K562 (cell line): ENCODE data around the gene PIP4K2C. TPM values are rescaled to one million over a fixed set of nuclear protein-coding genes. Genes with fewer than 3 reads are reported as not detected.

Experiments used
- CCAR2 ChIP-seq: fragments of 200-400 bp; formaldehyde crosslinking; IDR thresholded peaks from 2 replicates; pipeline ENCODE4 v1.6.1; 2017; ENCODE audit warnings: mild to moderate bottlenecking, low read depth, low read length
- FOXO4 ChIP-seq: fragments of 450-650 bp; formaldehyde crosslinking; IDR thresholded peaks from 2 replicates; pipeline ENCODE4 v1.4.0; 2020; ENCODE audit warnings: mild to moderate bottlenecking, moderate library complexity
- HDAC3 ChIP-seq: fragments of 450-650 bp; IDR thresholded peaks from 2 replicates; pipeline ENCODE4 v1.6.1; 2018; ENCODE audit warnings: borderline replicate concordance, mild to moderate bottlenecking, moderate library complexity; ENCODE audit not compliant: partially characterized antibody
- HLTF ChIP-seq: fragments of 450-650 bp; IDR thresholded peaks from 2 replicates; pipeline ENCODE4 v1.6.1; 2016
- HMGN3 ChIP-seq: IDR thresholded peaks from 2 replicates; pipeline ENCODE4 v1.6.1; 2011; ENCODE audit warnings: borderline replicate concordance, low read depth, mild to moderate bottlenecking, mixed read lengths, low read length; ENCODE audit not compliant: insufficient read length; ENCODE audit errors: extremely low read depth
- KLF1 ChIP-seq: fragments of 450-650 bp; IDR thresholded peaks from 2 replicates; pipeline ENCODE4 v1.6.1; 2016; ENCODE audit warnings: missing genetic modification characterization, missing compliant biosample characterization
- KLF13 ChIP-seq: fragments of 450-650 bp; IDR thresholded peaks from 2 replicates; pipeline ENCODE4 v1.6.1; 2016; ENCODE audit warnings: missing genetic modification characterization, low read depth, mild to moderate bottlenecking, missing compliant biosample characterization, moderate library complexity, borderline replicate concordance
- NFRKB ChIP-seq: fragments of 450-650 bp; IDR thresholded peaks from 2 replicates; pipeline ENCODE4 v1.6.1; 2016; ENCODE audit warnings: low read depth
- PHF8 ChIP-seq: fragments of 200-600 bp; sonication (generic); IDR thresholded peaks from 2 replicates; pipeline ENCODE4 v1.6.1; 2012; ENCODE audit warnings: mixed run types, mild to moderate bottlenecking, inconsistent platforms, low read length, moderate library complexity, borderline replicate concordance
- POLR2H ChIP-seq: IDR thresholded peaks from 2 replicates; pipeline ENCODE4 v1.6.1; 2016; ENCODE audit warnings: missing genetic modification characterization, low read depth, mild to moderate bottlenecking, control low read depth, missing compliant biosample characterization, moderate library complexity
- THAP12 ChIP-seq: fragments of 250-450 bp; sonication (Bioruptor Pico); IDR thresholded peaks from 2 replicates; pipeline ENCODE4 v1.9.0; 2021; ENCODE audit warnings: mild to moderate bottlenecking, inconsistent platforms
- ZBTB9 ChIP-seq: fragments of 450-650 bp; formaldehyde crosslinking; IDR thresholded peaks from 2 replicates; pipeline ENCODE4 v1.4.0; 2020; ENCODE audit warnings: mild to moderate bottlenecking, moderate library complexity
- ZNF165 ChIP-seq: fragments of 250-450 bp; sonication (Bioruptor Pico); IDR thresholded peaks from 2 replicates; pipeline ENCODE4 v1.4.0; 2020; ENCODE audit warnings: borderline replicate concordance
- ZNF668 ChIP-seq: fragments of 250-450 bp; sonication (Bioruptor Pico); IDR thresholded peaks from 2 replicates; pipeline ENCODE4 v1.8.0; 2022; ENCODE audit warnings: mild to moderate bottlenecking, inconsistent platforms
- ZNF695 ChIP-seq: fragments of 450-650 bp; formaldehyde crosslinking; IDR thresholded peaks from 2 replicates; pipeline ENCODE4 v1.4.0; 2020; ENCODE audit warnings: mild to moderate bottlenecking, moderate library complexity
- polyA plus RNA-seq, 8 experiments: library from polyadenylated mRNA; depleted of rRNA in 4 of 8; stranded (reverse) in 5 of 8; unstranded in 3 of 8; fragments of >200 nt; fragmentation: Nextera tagmentation in 2 of 8; fragmentation: Illumina TruSeq in 1 of 8; extraction: Ambion mirVana in 2 of 8; extraction: Trizol in 1 of 8; gene quantifications; 2 replicates each; pipeline versions ENCODE4 v1.2.1 to v1.2.3, GENCODE V29; 2011 to 2014; ENCODE audit warnings: inconsistent platforms in 1 of 8, missing spikeins in 1 of 8
- total RNA-seq, 7 experiments: library from RNA; depleted of rRNA in 6 of 7; stranded (reverse); fragments of >200 nt in 6 of 7; fragmentation: Illumina TruSeq in 2 of 7; extraction: Trizol in 2 of 7; gene quantifications; 2 replicates each; pipeline versions ENCODE4 v1.2.1 to v1.2.3, GENCODE V29; 2011 to 2021; ENCODE audit warnings: low replicate concordance in 1 of 7
- TF ChIP-seq, protein P1 (sequence below): sonication (generic); formaldehyde crosslinking; IDR thresholded peaks from 2 replicates; pipeline ENCODE4 v1.8.1; 2023; ENCODE audit warnings: missing genetic modification reagents, mild to moderate bottlenecking, borderline replicate concordance
- TF ChIP-seq, protein P2 (sequence below): sonication (generic); formaldehyde crosslinking; IDR thresholded peaks from 2 replicates; pipeline ENCODE4 v1.8.1; 2023; ENCODE audit warnings: mild to moderate bottlenecking, missing genetic modification reagents, moderate library complexity

The PIP4K2C gene
- total and polyA plus RNA-seq, 9 of the 15 experiments (the other 6 are each of a cell fraction or from before 2014, with no cell fraction given) = 9.0 to 41.4 (median 18.3) TPM

GRCh38 chr12:57548488-57548887 lies 42.5 kb upstream of the PIP4K2C start (continued):
- TF ChIP-seq KLF1 (tag) (no peak), CCAR2 (no peak), KLF13 (no peak), HDAC3 (no peak), ZNF668 (CRISPR knock-in tag) (no peak), HMGN3 (no peak), THAP12 (CRISPR knock-in tag) (no peak), FOXO4 (CRISPR knock-in tag) (no peak), PHF8 (no peak), NFRKB (no peak), ZNF165 (no peak), ZNF695 (CRISPR knock-in tag) (no peak), ZBTB9 (CRISPR knock-in tag) (no peak), POLR2H (tag) (peak; percentile 41), HLTF (no peak)
- TF ChIP-seq, protein P1, sequence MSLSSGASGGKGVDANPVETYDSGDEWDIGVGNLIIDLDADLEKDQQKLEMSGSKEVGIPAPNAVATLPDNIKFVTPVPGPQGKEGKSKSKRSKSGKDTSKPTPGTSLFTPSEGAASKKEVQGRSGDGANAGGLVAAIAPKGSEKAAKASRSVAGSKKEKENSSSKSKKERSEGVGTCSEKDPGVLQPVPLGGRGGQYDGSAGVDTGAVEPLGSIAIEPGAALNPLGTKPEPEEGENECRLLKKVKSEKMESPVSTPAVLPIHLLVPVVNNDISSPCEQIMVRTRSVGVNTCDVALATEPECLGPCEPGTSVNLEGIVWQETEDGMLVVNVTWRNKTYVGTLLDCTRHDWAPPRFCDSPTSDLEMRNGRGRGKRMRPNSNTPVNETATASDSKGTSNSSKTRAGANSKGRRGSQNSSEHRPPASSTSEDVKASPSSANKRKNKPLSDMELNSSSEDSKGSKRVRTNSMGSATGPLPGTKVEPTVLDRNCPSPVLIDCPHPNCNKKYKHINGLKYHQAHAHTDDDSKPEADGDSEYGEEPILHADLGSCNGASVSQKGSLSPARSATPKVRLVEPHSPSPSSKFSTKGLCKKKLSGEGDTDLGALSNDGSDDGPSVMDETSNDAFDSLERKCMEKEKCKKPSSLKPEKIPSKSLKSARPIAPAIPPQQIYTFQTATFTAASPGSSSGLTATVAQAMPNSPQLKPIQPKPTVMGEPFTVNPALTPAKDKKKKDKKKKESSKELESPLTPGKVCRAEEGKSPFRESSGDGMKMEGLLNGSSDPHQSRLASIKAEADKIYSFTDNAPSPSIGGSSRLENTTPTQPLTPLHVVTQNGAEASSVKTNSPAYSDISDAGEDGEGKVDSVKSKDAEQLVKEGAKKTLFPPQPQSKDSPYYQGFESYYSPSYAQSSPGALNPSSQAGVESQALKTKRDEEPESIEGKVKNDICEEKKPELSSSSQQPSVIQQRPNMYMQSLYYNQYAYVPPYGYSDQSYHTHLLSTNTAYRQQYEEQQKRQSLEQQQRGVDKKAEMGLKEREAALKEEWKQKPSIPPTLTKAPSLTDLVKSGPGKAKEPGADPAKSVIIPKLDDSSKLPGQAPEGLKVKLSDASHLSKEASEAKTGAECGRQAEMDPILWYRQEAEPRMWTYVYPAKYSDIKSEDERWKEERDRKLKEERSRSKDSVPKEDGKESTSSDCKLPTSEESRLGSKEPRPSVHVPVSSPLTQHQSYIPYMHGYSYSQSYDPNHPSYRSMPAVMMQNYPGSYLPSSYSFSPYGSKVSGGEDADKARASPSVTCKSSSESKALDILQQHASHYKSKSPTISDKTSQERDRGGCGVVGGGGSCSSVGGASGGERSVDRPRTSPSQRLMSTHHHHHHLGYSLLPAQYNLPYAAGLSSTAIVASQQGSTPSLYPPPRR (CRISPR knock-in tag) = no peak
- TF ChIP-seq, protein P2, sequence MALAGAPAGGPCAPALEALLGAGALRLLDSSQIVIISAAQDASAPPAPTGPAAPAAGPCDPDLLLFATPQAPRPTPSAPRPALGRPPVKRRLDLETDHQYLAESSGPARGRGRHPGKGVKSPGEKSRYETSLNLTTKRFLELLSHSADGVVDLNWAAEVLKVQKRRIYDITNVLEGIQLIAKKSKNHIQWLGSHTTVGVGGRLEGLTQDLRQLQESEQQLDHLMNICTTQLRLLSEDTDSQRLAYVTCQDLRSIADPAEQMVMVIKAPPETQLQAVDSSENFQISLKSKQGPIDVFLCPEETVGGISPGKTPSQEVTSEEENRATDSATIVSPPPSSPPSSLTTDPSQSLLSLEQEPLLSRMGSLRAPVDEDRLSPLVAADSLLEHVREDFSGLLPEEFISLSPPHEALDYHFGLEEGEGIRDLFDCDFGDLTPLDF (CRISPR knock-in tag) = no peak
